Peyer's patch (tissue), 4 donors: Measurements from ENCODE around the gene SMYD2. TPM values are rescaled to one million over a fixed set of nuclear protein-coding genes. Genes with fewer than 3 reads are reported as not detected.

Experiments used
- DNase-seq, 3 donors: peaks; one replicate each; pipeline ENCODE4 v3.0.0-alpha.2; 2017 to 2019
- H3K27ac ChIP-seq, 4 donors: fragments of 200-600 bp; sonication (generic); one replicate each; pipeline ENCODE4 v1.5.1; 2016 to 2019
- H3K27me3 ChIP-seq, 2 donors: fragments of 200-600 bp; sonication (generic); one replicate each; pipeline ENCODE4 v1.5.1; 2019
- H3K36me3 ChIP-seq, 3 donors: fragments of 200-600 bp; sonication (generic); one replicate each; pipeline ENCODE4 v1.5.1; 2016 to 2019
- H3K4me1 ChIP-seq, 4 donors: fragments of 200-600 bp; sonication (generic); one replicate each; pipeline ENCODE4 v1.5.1; 2016 to 2019
- H3K4me3 ChIP-seq, 4 donors: fragments of 200-600 bp; sonication (generic); 1 replicate in 3 of 4; 2 replicates in 1 of 4; pipeline ENCODE4 v1.5.1; 2016 to 2019; ENCODE audit warnings: mild to moderate bottlenecking in 1 of 4
- H3K9me3 ChIP-seq, 4 donors: fragments of 200-600 bp; sonication (generic); one replicate each; pipeline ENCODE4 v1.5.1; 2016 to 2019; ENCODE audit warnings: mild to moderate bottlenecking in 1 of 4
- CTCF ChIP-seq, 6 experiments: fragments of 450-650 bp in 4 of 6; fragments of 200-600 bp in 2 of 6; sonication (generic) in 1 of 6; IDR thresholded peaks; one replicate each; pipeline ENCODE4 v1.5.1; 2017 to 2019; ENCODE audit warnings: antibody characterized with exemption in 6 of 6, mild to moderate bottlenecking in 3 of 6, moderate library complexity in 1 of 6
- POLR2A ChIP-seq, 2 donors: fragments of 450-650 bp; IDR thresholded peaks; one replicate each; pipeline ENCODE4 v1.5.1; 2017; ENCODE audit warnings: antibody characterized with exemption in 2 of 2, mild to moderate bottlenecking in 2 of 2, moderate library complexity in 2 of 2
- total RNA-seq, 4 donors: library from RNA; depleted of rRNA; stranded (reverse); fragments of >200 nt; gene quantifications; one replicate each; pipeline ENCODE4 v1.1.0, GENCODE V29; 2016

The SMYD2 gene
- total RNA-seq, 4 donors from 2014 or later, result 13.2 to 40.1 (median 25.1) TPM

GRCh38 chr1:214380986-214381695 lies 100.2 kb downstream of the SMYD2 start:
- H3K4me1 ChIP-seq, result no peaks in the 10 kb centered on the region
- H3K27me3 ChIP-seq, result no peaks in the 10 kb centered on the region
- DNase-seq, result no peak
- H3K36me3 ChIP-seq, result peaks cover 0 to 11% (median 0%) of the 10 kb centered on the region in 3 donors
- no peak overlapping the region for H3K4me3 ChIP-seq
- H3K9me3 ChIP-seq, result no peaks in the 10 kb centered on the region
- TF ChIP-seq CTCF (IDR thresholded peaks at IDR 0.05), result no peak
- TF ChIP-seq POLR2A (IDR thresholded peaks at IDR 0.05), result no peak
- H3K27ac ChIP-seq, result no peak overlapping the region

- H3K36me3 ChIP-seq, result peaks cover 0 to 11% (median 0%) of the 10 kb centered on the region in 3 donors
Measured at GRCh38 chr1:214383381-214384372, 102.7 kb downstream of the SMYD2 start.

GRCh38 chr1:214384373-214385079 lies 103.6 kb downstream of the SMYD2 start:
- TF ChIP-seq POLR2A (IDR thresholded peaks at IDR 0.05) (no peak), CTCF (IDR thresholded peaks at IDR 0.05) (no peak)
- Histone ChIP-seq H3K4me3 (no peak overlapping the region), H3K27me3 (no peaks in the 10 kb centered on the region), H3K36me3 (peaks cover 0 to 11% (median 0%) of the 10 kb centered on the region in 3 donors), H3K27ac (no peak overlapping the region), H3K4me1 (no peaks in the 10 kb centered on the region), H3K9me3 (no peaks in the 10 kb centered on the region)
- DNase-seq, result no peak

More at GRCh38 chr1:214383381-214384372, 102.7 kb downstream of the SMYD2 start:
- TF ChIP-seq POLR2A (IDR thresholded peaks at IDR 0.05), result no peak
- no peak for TF ChIP-seq CTCF (IDR thresholded peaks at IDR 0.05)
- no peak for DNase-seq
- no peak overlapping the region for H3K4me3 ChIP-seq
- no peaks in the 10 kb centered on the region for H3K9me3 ChIP-seq
- no peaks in the 10 kb centered on the region for H3K27me3 ChIP-seq
- H3K4me1 ChIP-seq, result no peaks in the 10 kb centered on the region
- H3K27ac ChIP-seq, result no peak overlapping the region

GRCh38 chr1:214385428-214385827 lies 104.5 kb downstream of the SMYD2 start:
- TF ChIP-seq POLR2A (IDR thresholded peaks at IDR 0.05) (no peak), CTCF (IDR thresholded peaks at IDR 0.05) (no peak)
- H3K36me3 ChIP-seq, result peaks cover 0 to 11% (median 0%) of the 10 kb centered on the region in 3 donors

GRCh38 chr1:214386333-214386732 lies 105.4 kb downstream of the SMYD2 start:
- H3K4me3 ChIP-seq, result no peak overlapping the region
- peaks cover 0 to 11% (median 0%) of the 10 kb centered on the region in 3 donors for H3K36me3 ChIP-seq
- H3K9me3 ChIP-seq, result no peaks in the 10 kb centered on the region
- TF ChIP-seq POLR2A (IDR thresholded peaks at IDR 0.05) (no peak), CTCF (IDR thresholded peaks at IDR 0.05) (no peak)
- H3K27me3 ChIP-seq, result no peaks in the 10 kb centered on the region
- no peaks in the 10 kb centered on the region for H3K4me1 ChIP-seq
- no peak for DNase-seq
- no peak overlapping the region for H3K27ac ChIP-seq

More at GRCh38 chr1:214385428-214385827, 104.5 kb downstream of the SMYD2 start:
- DNase-seq, result no peak
- Histone ChIP-seq H3K27ac (no peak overlapping the region), H3K9me3 (no peaks in the 10 kb centered on the region), H3K27me3 (no peaks in the 10 kb centered on the region), H3K4me3 (no peak overlapping the region), H3K4me1 (no peaks in the 10 kb centered on the region)
